K562 (cell line): Measurements from ENCODE around the gene RPL3.

ENCODE experiments used
- ATF1 ChIP-seq, 2 experiments: fragments of 450-650 bp in 1 of 2; IDR thresholded peaks; 2 replicates each; pipeline ENCODE4 v1.6.1; 2016; ENCODE audit warnings: missing compliant biosample characterization in 1 of 2, missing genetic modification characterization in 1 of 2
- EP300 ChIP-seq: IDR thresholded peaks from 2 replicates; pipeline ENCODE4 v1.6.1; 2012; ENCODE audit warnings: low read length, improper control_type of control experiment
- RBM14 ChIP-seq: fragments of 200-400 bp; formaldehyde crosslinking; IDR thresholded peaks from 2 replicates; pipeline ENCODE4 v1.6.1; 2018; ENCODE audit warnings: low read depth, mild to moderate bottlenecking, low read length, moderate library complexity, borderline replicate concordance; ENCODE audit not compliant: insufficient read depth
- SIN3A ChIP-seq, 2 experiments: fragments of 150-350 bp in 1 of 2; IDR thresholded peaks; 2 replicates each; pipeline ENCODE4 v1.6.1; 2011 to 2016; ENCODE audit warnings: borderline replicate concordance in 2 of 2, low read depth in 2 of 2, low read length in 2 of 2, mild to moderate bottlenecking in 2 of 2, moderate library complexity in 2 of 2; ENCODE audit not compliant: control insufficient read depth in 1 of 2
- SREBF2 ChIP-seq: sonication (generic); formaldehyde crosslinking; IDR thresholded peaks from 2 replicates; pipeline ENCODE4 v1.4.0; 2020; ENCODE audit warnings: mild to moderate bottlenecking, missing genetic modification reagents
- TAF1 ChIP-seq: IDR thresholded peaks from 2 replicates; pipeline ENCODE4 v1.6.1; 2011; ENCODE audit warnings: mild to moderate bottlenecking, low read length, moderate library complexity; ENCODE audit not compliant: insufficient read depth, control insufficient read depth, severe bottlenecking; ENCODE audit errors: extremely low read depth
- U2AF2 ChIP-seq: fragments of 200-400 bp; formaldehyde crosslinking; optimal IDR thresholded peaks from 2 replicates; pipeline ENCODE3; 2017; ENCODE audit warnings: low read depth, mild to moderate bottlenecking, low read length
- YY1 ChIP-seq, 3 experiments: IDR thresholded peaks; 2 replicates each; pipeline ENCODE4 v1.6.1; 2011; ENCODE audit warnings: low read length in 2 of 3, mild to moderate bottlenecking in 2 of 3, moderate library complexity in 2 of 3, borderline replicate concordance in 1 of 3, control low read depth in 1 of 3, low read depth in 1 of 3; ENCODE audit not compliant: insufficient read depth in 3 of 3, insufficient replicate concordance in 2 of 3, control insufficient read depth in 1 of 3, insufficient read length in 1 of 3; ENCODE audit errors: extremely low read depth in 1 of 3
- ZNF175 ChIP-seq: fragments of 200-800 bp; sonication (Bioruptor generic); IDR thresholded peaks from 2 replicates; pipeline ENCODE4 v1.6.1; 2016; ENCODE audit warnings: low read depth, mild to moderate bottlenecking, missing genetic modification characterization, missing compliant biosample characterization

GRCh38 chr22:39303892-39304671 is 15.3 kb downstream of the RPL3 start:
- TF ChIP-seq ATF1 (CRISPR knock-in tag; IDR thresholded peaks at IDR 0.05) (no peak), ATF1 (tag; IDR thresholded peaks at IDR 0.05) (no peak), U2AF2 (no peak), TAF1 (no peak), SREBF2 (no peak), SIN3A (IDR thresholded peaks at IDR 0.05; ENCODE audit: borderline replicate concordance in 2 of 2, control insufficient read depth in 1 of 2, low read depth in 2 of 2, low read length in 2 of 2) (no peak), ZNF175 (no peak), YY1 (IDR thresholded peaks at IDR 0.05; ENCODE audit: borderline replicate concordance in 1 of 3, control insufficient read depth in 1 of 3, extremely low read depth in 1 of 3, insufficient read depth in 3 of 3, insufficient read length in 1 of 3, insufficient replicate concordance in 2 of 3, low read depth in 1 of 3, low read length in 2 of 3) (no peak), EP300 (no peak), RBM14 (no peak)
